ENCODE results near the gene CAPN5.

DNA sequence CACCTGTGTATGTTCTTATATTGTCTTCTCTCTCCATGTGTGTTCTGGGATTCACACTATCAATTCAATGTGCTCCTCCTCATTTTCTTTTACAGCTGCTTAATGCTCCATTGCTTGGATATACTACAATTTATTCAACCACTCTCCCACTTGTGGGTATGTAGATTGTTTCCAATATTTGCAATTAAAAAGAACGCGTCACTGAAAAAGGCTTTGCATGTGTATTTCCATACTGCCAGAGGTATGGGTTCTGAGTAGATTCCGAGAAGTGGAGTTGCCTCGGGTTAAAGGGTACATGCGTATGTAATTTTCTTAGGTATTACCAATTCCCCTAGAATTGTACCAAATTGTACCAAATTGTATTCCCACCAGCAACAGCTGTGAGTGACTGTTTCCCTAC, 7.0 kb upstream of the CAPN5 start:
- TF ChIP-seq, protein P1, sequence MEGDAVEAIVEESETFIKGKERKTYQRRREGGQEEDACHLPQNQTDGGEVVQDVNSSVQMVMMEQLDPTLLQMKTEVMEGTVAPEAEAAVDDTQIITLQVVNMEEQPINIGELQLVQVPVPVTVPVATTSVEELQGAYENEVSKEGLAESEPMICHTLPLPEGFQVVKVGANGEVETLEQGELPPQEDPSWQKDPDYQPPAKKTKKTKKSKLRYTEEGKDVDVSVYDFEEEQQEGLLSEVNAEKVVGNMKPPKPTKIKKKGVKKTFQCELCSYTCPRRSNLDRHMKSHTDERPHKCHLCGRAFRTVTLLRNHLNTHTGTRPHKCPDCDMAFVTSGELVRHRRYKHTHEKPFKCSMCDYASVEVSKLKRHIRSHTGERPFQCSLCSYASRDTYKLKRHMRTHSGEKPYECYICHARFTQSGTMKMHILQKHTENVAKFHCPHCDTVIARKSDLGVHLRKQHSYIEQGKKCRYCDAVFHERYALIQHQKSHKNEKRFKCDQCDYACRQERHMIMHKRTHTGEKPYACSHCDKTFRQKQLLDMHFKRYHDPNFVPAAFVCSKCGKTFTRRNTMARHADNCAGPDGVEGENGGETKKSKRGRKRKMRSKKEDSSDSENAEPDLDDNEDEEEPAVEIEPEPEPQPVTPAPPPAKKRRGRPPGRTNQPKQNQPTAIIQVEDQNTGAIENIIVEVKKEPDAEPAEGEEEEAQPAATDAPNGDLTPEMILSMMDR (IDR thresholded peaks at IDR 0.05; ENCODE audit: insufficient read depth, low read length) = no peak
- TF ChIP-seq, protein P2, sequence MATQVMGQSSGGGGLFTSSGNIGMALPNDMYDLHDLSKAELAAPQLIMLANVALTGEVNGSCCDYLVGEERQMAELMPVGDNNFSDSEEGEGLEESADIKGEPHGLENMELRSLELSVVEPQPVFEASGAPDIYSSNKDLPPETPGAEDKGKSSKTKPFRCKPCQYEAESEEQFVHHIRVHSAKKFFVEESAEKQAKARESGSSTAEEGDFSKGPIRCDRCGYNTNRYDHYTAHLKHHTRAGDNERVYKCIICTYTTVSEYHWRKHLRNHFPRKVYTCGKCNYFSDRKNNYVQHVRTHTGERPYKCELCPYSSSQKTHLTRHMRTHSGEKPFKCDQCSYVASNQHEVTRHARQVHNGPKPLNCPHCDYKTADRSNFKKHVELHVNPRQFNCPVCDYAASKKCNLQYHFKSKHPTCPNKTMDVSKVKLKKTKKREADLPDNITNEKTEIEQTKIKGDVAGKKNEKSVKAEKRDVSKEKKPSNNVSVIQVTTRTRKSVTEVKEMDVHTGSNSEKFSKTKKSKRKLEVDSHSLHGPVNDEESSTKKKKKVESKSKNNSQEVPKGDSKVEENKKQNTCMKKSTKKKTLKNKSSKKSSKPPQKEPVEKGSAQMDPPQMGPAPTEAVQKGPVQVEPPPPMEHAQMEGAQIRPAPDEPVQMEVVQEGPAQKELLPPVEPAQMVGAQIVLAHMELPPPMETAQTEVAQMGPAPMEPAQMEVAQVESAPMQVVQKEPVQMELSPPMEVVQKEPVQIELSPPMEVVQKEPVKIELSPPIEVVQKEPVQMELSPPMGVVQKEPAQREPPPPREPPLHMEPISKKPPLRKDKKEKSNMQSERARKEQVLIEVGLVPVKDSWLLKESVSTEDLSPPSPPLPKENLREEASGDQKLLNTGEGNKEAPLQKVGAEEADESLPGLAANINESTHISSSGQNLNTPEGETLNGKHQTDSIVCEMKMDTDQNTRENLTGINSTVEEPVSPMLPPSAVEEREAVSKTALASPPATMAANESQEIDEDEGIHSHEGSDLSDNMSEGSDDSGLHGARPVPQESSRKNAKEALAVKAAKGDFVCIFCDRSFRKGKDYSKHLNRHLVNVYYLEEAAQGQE (IDR thresholded peaks at IDR 0.05; ENCODE audit: insufficient replicate concordance, low read depth) = no peak
- TF ChIP-seq POLR2AphosphoS5 (IDR thresholded peaks at IDR 0.05; ENCODE audit: low read depth) (no peak), SPI1 (IDR thresholded peaks at IDR 0.05; ENCODE audit: borderline replicate concordance, low read depth) (no peak), GABPA (IDR thresholded peaks at IDR 0.05; ENCODE audit: low read depth) (no peak)

All from HL-60 (cell line).